ENCODE measurements around the gene HIP1R.
"Not testable (repeated sequence)": the region's sequence is repeated elsewhere in the genome, so short reads cannot be mapped to it uniquely, and the experiment has no call there.

HIP1R gene

DNA sequence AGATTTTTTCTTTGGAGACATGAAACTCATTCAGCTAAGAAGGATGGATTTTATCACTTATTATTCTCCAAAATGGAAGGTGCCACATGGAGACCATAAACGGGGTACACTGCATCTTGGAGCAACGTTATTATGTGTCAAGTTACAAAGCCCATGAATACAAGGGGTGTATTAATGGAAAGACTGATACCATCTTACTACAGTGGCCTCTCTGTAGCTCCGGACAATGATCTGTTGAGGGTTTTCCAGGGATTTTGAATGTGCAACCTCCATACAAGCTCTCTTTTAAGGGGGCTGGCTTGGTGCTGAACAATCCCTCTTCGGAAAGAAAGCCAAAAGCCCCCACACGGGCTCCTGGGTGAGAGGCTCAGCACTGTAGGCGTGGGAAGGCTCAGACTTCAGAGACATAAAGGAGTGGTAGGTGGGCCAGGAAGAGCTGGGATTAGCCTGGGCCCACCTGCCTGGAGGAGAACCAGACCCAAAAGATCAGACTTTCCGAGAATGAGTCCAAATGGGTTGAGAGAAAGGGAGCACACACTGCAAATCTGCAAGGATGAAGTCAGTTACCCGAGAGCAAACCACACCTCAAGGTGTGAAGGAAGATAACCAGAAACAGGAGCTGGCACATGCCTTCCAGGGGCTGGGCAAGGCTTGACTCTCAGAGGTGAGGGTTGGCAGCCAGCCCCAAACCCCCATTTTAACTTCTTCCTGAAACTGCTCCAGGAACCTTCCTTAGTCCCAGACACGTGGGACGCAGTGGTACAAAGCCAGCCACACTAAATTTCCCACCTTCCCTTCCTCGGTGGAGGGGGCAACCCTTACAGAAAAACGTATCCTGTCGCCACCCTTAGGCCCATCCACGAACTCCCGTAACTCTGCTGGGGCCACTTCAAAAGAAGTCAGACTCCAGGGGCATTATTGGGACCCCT is 59.2 kb downstream of the HIP1R start:
- DNase-seq (ENCODE audit: low read depth) = no peak

DNA sequence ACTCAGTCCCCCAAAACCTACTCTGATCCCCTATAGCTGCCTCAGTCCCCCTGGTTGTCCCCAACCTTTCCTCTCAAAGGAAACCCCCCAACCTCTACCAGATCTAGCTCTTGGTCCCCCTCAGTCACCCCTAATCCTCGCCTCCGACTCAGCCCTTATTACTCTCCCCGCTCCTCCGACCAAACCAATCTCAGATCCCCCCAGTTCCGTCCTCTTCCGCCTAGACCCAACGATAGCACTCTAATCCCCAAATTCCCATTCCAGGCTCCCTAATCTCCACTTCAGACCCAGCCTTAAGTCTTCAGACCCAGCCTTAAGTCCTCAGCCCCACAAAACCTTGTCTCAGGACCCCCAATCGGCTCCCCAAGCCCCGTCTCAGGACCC is 60.1 kb downstream of the HIP1R start:
- no peak for DNase-seq (ENCODE audit: low read depth)

DNA sequence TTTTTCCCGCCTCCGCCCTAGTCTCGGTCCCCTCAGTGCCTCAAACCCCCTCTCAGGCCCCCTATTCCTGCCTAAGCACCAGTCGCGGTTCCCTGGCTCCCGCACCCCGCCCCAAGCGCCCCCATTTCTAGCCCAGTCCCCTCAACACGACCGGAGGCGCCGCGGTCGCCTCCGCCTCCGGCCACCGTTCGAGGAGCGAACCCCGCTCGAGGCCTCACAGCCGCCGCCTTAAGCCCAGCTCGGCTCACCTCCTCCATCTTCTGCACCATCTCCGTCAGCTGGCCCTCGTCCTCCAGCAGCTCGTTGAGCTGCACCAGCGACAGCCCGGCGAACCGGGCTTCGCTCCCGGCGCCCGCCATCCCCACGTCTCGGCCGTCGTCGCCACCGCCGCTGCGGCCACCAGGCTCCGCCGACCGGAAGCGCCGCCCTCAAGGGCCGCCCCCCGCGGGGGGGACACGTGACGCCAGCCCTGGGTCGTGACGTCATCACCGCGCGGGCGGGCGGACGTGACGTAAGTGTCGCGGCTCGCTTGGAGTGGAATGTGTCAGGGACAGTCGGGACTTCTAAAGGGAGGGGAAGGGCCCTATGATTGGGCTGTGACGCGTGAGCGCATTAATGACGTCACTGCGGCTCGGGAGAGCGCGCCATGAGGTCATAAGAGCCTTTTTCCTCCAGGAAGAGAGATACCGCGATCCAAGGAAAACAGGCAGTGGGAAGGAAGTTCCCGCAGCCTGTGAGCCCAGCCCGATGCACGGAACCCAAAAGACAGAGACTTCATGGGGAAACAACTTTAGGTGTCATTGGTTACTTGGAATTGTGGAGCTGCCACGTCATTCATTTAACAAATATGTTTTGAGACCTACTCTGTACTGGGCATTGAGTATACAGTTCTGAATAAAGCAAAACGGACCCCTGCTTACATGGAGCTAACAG is 60.7 kb downstream of the HIP1R start, which contains the start of gene VPS37B:
TSS of gene VPS37B (minus strand) at position 421 of the 933 bp plus-strand sequence. CDS start at position 359, 62 bp downstream.
- DNase-seq (ENCODE audit: low read depth) = no peak

DNA sequence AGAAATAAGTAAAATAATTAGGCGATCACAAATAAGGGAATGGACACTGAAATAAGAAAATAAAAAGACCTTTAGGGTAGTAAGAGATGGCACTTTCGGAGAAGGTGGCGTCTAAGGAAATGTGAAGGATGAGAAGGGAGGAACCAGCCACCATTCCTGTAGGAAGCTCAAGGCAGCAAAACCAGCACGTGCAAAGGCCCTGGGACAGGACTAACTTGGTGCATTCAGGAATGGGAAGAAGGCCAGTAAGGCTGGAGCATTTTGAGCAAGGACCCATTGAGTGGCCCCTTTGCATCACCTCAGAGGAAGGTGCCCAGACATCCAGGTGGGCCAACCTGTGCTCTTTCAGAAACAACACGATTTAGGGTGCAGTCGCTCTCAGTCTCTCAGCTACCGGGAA is 61.4 kb downstream of the HIP1R start:
- no peak for DNase-seq (ENCODE audit: low read depth)

DNA sequence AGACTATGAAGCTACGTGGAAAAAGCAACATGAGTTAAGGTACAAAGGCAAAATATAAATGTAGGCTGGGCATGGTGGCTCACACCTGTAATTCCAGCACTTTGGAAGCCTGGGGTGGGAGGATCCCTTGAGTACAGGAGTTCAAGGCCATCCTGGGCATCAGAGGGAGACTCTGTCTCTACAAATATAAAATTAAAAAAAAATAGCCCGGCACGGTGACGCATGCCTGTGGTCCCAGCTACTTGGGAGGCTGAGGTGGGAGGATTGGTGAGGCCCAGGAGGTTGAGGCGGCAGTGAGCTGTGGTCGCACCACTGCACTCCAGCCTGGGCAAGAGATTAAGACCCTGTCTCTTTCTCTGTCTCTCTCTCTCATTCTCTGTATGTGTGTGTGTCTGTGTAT is 64.6 kb downstream of the HIP1R start:
- no peak for DNase-seq (ENCODE audit: low read depth)

DNA sequence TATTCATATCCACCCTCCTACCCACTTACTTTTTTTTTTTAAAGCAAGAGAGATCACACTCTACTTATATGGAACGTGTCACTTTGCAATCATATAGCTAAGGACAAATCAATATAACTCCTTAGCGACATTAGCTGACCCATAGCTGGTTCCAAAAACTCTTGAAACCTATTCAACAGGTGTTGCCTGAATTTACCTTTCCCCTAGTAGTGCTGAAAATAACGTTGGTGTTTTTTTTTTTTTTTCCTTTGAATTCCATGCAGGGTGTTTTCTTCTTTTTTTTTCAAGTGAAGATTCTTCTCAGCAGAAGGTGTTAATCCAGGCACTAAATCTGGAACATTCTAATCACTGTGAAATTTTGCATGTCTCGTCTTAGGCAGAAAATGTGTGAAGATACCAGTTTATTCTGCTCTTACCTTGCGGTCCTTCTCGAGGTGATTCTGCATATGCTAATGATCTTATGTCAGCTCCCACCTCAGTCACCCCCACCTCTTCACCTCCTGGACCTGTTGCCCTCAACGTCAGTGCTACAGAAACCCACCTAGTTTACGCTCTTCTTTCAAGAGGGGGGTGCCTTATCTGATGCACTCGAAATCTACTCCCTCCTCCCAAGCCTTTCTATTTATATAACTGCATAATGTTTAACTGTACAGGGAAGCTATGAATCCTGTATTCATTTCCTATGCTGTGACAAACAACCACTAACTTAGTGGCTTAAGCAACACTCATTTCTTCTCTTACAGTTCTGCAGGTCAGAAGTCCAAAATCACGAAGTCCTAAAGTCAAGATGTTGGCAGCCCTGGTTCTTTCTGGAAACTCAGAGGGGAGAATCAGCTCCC is 67.8 kb downstream of the HIP1R start:
- no peak for DNase-seq (ENCODE audit: low read depth)

DNA sequence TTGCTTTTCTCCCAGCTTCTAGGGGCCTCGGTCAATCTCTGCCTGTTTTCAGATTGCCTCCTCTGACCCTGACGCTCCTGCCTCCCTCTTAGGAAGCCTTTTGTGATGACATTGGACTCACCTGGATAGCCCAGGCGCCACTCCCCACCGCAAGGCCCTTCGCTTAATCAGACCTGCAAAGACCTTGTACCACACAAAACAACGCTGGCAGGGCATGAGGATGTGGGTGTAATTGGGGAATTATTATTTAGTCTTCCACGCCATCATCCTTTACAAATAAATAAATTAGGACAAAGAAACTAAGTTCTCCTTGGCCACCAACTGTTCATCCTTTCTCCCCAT is 68.4 kb downstream of the HIP1R start:
- DNase-seq (ENCODE audit: low read depth) = no peak

DNA sequence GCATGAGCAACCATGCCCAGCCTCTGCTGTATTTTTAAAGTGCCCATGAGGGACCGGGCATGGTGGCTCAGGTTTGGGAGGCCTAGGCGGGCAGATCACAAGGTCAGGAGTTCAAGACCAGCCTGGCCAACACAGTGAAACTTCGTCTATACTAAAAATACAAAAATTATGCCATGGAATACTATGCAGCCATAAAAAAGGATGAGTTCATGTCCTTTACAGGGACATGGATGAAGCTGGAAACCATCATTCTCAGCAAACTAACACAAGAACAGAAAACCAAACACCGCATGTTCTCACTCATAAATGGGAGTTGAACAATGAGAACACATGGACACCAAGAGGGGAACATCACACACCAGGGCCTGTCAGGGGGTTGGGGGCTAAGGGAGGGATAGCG is 70.0 kb downstream of the HIP1R start:
- DNase-seq (ENCODE audit: low read depth) = not testable (repeated sequence)

DNA sequence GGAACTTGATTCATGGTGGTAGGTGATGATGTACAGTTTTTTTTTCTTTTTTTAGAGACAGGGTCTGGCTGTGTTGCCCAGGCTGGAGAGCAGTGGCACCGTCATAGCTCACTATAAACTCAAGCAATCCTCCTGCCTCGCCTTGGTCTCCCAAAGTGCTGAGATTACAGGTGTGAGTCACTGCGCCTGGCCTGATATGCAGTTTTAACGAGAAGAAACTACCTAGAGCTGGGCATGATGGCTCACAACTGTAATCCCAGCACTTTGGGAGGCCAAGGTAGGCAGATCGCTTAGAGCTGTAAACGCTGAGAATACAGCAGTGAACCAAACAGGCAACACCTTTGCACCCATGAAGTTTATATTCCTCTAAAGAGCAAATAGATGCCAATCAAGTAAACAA is 73.7 kb downstream of the HIP1R start:
- DNase-seq (ENCODE audit: low read depth) = no peak

DNA sequence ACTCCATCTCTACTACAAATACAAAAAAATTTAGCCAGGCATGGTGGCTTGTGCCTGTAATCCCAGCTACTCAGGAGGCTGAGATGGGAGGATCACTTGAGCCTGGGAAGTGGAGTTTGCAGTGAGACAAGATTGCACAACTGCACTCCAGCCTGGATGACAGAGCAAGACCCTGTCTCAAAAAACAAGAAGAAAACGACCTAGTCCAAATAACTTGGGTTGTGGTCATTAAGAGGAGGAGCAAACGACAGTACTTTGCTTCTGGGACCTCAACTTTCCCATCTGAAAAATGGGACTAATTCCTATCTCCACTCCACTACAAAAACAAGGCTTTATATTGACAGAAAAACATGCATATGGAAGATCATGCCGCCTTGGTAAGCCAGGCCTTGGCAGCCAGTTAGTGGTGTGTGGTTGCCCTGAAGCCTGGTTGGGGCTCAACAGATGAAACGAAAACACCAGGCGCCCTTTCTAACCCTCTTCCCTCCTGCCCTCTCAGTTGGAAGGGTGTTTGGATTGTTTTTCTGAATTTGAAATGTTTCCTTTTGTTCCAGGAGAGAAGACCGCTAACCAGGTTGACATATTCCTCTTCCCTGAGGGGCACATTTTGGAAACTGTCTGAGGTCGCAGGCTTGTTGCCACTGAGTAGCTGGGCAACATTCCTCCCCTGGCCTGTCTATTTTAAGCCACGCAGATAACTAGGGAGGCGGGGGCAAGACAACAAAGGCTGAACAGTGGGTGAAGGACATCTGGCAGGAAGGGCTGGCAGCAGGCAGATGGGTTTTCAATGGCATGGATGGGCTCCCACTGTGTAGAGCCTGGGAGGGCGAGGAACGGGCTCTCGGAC is 74.4 kb downstream of the HIP1R start:
- DNase-seq (ENCODE audit: low read depth) = no peak

Data from GM04503 (cell line).